Measurements from ENCODE around the gene TTL. TPM values are rescaled to one million over a fixed set of nuclear protein-coding genes. Genes with fewer than 3 reads are reported as not detected.

Gene TTL
- total RNA-seq, 1 donor from 2014 or later, result 42.9 TPM

DNA sequence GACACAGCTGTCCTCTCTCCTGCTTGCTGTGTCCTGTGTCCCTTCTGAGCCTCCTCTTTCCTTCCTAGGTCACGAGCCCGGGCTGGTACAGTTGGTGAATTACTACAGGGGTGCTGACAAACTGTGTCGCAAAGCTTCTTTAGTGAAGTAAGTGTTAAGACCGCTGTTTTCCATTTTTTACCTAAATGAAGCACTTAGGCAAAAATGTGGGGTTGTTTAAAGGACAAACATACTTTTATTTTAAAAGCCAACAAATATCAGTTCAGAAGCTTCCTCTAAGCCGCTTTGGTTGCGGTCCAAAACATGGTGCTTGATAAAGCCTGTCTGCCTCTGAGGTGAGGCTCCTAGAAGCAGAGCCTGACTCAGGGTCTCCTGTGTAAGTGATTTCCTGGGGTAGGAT, 3.9 kb downstream of the TTL start:
- Mint-ChIP-seq H3K27me3 (ENCODE audit: low read depth) (no peaks in the 10 kb centered on the region), H3K9me3 (no peaks in the 10 kb centered on the region), H3K27ac (no peak overlapping the region), H3K4me3 (no peak overlapping the region), H3K36me3 (peaks cover 20% of the 10 kb centered on the region), H3K4me1 (peaks cover 21% of the 10 kb centered on the region)
- TF ChIP-seq, protein P1, sequence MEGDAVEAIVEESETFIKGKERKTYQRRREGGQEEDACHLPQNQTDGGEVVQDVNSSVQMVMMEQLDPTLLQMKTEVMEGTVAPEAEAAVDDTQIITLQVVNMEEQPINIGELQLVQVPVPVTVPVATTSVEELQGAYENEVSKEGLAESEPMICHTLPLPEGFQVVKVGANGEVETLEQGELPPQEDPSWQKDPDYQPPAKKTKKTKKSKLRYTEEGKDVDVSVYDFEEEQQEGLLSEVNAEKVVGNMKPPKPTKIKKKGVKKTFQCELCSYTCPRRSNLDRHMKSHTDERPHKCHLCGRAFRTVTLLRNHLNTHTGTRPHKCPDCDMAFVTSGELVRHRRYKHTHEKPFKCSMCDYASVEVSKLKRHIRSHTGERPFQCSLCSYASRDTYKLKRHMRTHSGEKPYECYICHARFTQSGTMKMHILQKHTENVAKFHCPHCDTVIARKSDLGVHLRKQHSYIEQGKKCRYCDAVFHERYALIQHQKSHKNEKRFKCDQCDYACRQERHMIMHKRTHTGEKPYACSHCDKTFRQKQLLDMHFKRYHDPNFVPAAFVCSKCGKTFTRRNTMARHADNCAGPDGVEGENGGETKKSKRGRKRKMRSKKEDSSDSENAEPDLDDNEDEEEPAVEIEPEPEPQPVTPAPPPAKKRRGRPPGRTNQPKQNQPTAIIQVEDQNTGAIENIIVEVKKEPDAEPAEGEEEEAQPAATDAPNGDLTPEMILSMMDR (IDR thresholded peaks at IDR 0.05; ENCODE audit: unreplicated experiment), result no peak
- no peak for DNase-seq (ENCODE audit: low spot score in 2 of 2, unreplicated experiment in 2 of 2)

DNA sequence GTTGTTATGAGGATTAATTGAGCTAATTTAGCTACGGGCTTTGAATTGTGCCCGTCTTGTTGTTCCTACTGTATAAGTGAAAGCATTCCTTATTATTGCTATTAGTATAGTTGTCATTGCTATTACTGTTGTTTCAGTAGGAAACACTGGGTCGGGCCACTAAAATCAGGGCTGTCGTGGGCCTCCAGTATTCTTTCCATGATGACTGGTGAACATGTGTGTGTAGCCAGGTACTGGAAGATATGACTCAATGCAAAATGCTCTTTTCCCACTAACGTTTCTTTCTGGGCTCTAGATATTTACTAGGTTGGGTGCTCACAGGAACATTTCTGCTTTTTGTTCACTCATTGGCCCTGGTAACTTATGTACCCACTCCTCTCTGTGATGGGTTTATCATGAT, 4.9 kb downstream of the TTL start:
- H3K27ac Mint-ChIP-seq, result no peak overlapping the region
- H3K36me3 Mint-ChIP-seq, result peaks cover 20% of the 10 kb centered on the region
- no peaks in the 10 kb centered on the region for H3K27me3 Mint-ChIP-seq (ENCODE audit: low read depth)
- DNase-seq (ENCODE audit: low spot score in 2 of 2, unreplicated experiment in 2 of 2), result no peak
- peaks cover 18% of the 10 kb centered on the region for H3K4me1 Mint-ChIP-seq
- no peaks in the 10 kb centered on the region for H3K9me3 Mint-ChIP-seq
- TF ChIP-seq, protein P1 (IDR thresholded peaks at IDR 0.05; ENCODE audit: unreplicated experiment), result no peak
- H3K4me3 Mint-ChIP-seq, result no peak overlapping the region

DNA sequence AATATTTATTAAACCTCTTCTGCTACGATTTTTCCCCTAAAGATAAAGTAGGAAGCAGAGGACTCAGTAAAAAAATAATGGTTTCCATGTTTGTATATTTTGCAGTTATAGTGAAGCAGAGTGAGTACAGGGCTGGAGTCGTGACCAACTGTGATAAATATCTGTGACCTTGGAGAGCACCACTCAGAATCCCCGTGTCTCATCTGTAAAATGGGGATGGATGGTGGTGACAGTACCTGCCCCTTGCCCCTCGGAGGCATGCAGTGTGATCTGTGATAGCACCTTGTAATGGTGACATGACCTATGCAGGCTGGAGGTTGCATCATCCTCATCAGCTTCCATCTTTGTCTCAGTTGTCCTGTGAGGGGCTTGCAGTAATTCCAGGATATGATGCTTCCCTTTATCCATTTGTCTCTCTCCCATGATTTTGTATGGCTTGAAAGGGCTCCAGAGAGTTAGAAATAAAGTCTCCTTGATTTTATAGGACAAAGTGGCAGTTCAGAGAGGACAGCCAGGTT, 5.5 kb downstream of the TTL start:
- Mint-ChIP-seq H3K36me3 (peaks cover 20% of the 10 kb centered on the region), H3K9me3 (no peaks in the 10 kb centered on the region)
- TF ChIP-seq, protein P1 (IDR thresholded peaks at IDR 0.05; ENCODE audit: unreplicated experiment), result no peak

DNA sequence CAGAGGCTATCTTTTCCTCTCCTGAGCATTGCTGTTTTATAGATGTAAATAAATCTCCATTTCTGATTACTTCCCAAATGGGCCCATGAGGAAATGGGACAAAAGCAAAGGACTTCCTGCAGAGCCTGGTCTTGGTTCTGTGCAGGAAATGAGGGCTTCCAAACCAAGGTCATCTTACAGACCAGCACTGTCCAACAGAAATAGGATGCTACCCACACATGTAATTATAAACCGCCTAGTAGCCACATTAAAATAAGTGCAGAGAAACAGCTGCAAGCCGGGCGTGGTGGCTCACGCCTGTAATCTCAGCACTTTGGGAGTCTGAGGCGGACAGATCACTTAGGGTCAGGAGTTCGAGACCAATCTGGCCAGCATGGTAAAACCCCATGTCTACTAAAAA, 6.2 kb downstream of the TTL start:
- H3K4me3 Mint-ChIP-seq, result no peak overlapping the region
- peaks cover 20% of the 10 kb centered on the region for H3K36me3 Mint-ChIP-seq
- H3K27ac Mint-ChIP-seq, result no peak overlapping the region
- H3K27me3 Mint-ChIP-seq (ENCODE audit: low read depth), result no peaks in the 10 kb centered on the region
- TF ChIP-seq, protein P1 (IDR thresholded peaks at IDR 0.05; ENCODE audit: unreplicated experiment), result no peak
- no peak for DNase-seq (ENCODE audit: low spot score in 2 of 2, unreplicated experiment in 2 of 2)
- H3K4me1 Mint-ChIP-seq, result peaks cover 13% of the 10 kb centered on the region
- no peaks in the 10 kb centered on the region for H3K9me3 Mint-ChIP-seq

More for the DNA sequence above, 5.5 kb downstream of the TTL start:
- Mint-ChIP-seq H3K27ac (no peak overlapping the region), H3K4me3 (no peak overlapping the region), H3K27me3 (ENCODE audit: low read depth) (no peaks in the 10 kb centered on the region), H3K4me1 (peaks cover 18% of the 10 kb centered on the region)
- no peak for DNase-seq (ENCODE audit: low spot score in 2 of 2, unreplicated experiment in 2 of 2)

DNA sequence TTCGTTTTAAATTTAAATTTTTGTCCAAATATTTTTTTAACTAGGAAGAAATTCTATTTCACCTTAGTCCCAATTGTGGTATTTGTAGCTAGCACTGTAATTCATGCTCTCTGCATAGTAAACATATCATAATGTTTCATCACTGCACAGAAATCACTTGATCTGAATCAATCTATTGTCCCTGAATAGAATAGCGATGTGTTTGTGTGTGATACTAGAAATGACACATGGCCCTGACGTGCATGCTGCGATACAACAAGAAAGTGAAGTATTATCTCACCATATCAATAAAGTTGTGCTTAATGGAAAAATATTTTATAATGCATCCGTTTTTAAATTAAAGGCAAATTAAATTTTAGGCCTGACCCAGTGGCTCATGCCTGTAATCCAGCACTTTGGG, 10.0 kb downstream of the TTL start:
- Mint-ChIP-seq H3K4me3 (no peak overlapping the region), H3K27me3 (ENCODE audit: low read depth) (no peaks in the 10 kb centered on the region), H3K9me3 (no peaks in the 10 kb centered on the region), H3K36me3 (peaks cover 16% of the 10 kb centered on the region), H3K27ac (no peak overlapping the region), H3K4me1 (no peaks in the 10 kb centered on the region)
- TF ChIP-seq, protein P1 (IDR thresholded peaks at IDR 0.05; ENCODE audit: unreplicated experiment), result no peak
- DNase-seq (ENCODE audit: low spot score in 2 of 2, unreplicated experiment in 2 of 2), result no peak

DNA sequence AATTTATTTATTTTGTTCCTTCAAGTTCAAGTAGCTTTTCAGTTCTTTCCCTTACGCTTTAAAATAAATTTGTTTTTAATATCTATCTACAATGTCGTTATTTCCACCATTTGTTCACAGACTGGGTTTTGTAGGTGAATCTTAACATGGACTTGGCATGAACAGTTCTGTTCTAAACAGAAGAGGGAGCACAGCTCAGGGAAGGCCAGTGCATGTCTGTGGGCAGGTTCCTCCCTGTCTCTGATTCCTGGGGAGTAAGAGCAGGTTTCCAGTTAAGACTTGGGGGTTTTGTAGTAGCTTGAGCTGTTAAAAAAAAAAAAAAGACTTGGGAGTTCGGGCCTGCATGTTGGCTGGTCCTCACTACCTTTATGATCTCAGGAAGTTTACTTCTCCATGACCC, 11.1 kb downstream of the TTL start:
- TF ChIP-seq, protein P1 (IDR thresholded peaks at IDR 0.05; ENCODE audit: unreplicated experiment), result no peak
- peaks cover 11% of the 10 kb centered on the region for H3K36me3 Mint-ChIP-seq
- no peaks in the 10 kb centered on the region for H3K4me1 Mint-ChIP-seq
- H3K9me3 Mint-ChIP-seq, result no peaks in the 10 kb centered on the region
- no peak for DNase-seq (ENCODE audit: low spot score in 2 of 2, unreplicated experiment in 2 of 2)
- no peak overlapping the region for H3K27ac Mint-ChIP-seq
- H3K4me3 Mint-ChIP-seq, result no peak overlapping the region
- H3K27me3 Mint-ChIP-seq (ENCODE audit: low read depth), result no peaks in the 10 kb centered on the region

Measured in mesothelial cell of epicardium (in vitro differentiated cells).